Lower leg skin (tissue), 4 donors: ENCODE measurements around the gene ATP2B2. TPM values are rescaled to one million over a fixed set of nuclear protein-coding genes. Genes with fewer than 3 reads are reported as not detected.

Experiments used
- DNase-seq, 2 donors: peaks; one replicate each; pipeline ENCODE4 v3.0.0-alpha.2; 2019; ENCODE audit warnings: low spot score in 2 of 2
- H3K4me3 ChIP-seq: fragments of 200-600 bp; sonication (generic); 2 replicates; pipeline ENCODE4 v1.5.1; 2017; ENCODE audit warnings: mild to moderate bottlenecking, low read depth; ENCODE audit not compliant: poor library complexity, severe bottlenecking
- CTCF ChIP-seq, 3 donors: fragments of 450-650 bp; IDR thresholded peaks; one replicate each; pipeline ENCODE4 v1.5.1; 2016; ENCODE audit warnings: antibody characterized with exemption in 3 of 3, mild to moderate bottlenecking in 3 of 3, moderate library complexity in 2 of 3
- POLR2A ChIP-seq, 2 donors: fragments of 450-650 bp; IDR thresholded peaks; one replicate each; pipeline ENCODE4 v1.6.1; 2016 to 2017; ENCODE audit warnings: antibody characterized with exemption in 2 of 2, mild to moderate bottlenecking in 1 of 2, moderate library complexity in 1 of 2
- WGBS, 2 donors: methylation state at CpG; one replicate each; pipeline ENCODE4 v1.1.5; 2018; 5-methylcytosine and 5-hydroxymethylcytosine counted together
- intact Hi-C: fragments of 100-400 bp; cut with DNase I; formaldehyde crosslinking; loops from one replicate; pipeline ENCODE4 v1.15.0; 2023; ENCODE audit warnings: low total_unique reads
- total RNA-seq, 4 donors: library from RNA; depleted of rRNA; stranded (reverse); fragments of >200 nt; gene quantifications; one replicate each; pipeline ENCODE4 v1.1.0, GENCODE V29; 2016

The ATP2B2 gene
- total RNA-seq, 4 donors from 2014 or later, result 0.12 to 0.45 (median 0.19) TPM; not detected in 1

GRCh38 chr3:10413041-10413440 is 92.3 kb downstream of the ATP2B2 start:
- TF ChIP-seq CTCF (IDR thresholded peaks at IDR 0.05), result no peak
- TF ChIP-seq POLR2A (IDR thresholded peaks at IDR 0.05), result no peak
- DNase-seq, result no peak
- intact Hi-C loops, result no loop called here
- no peak overlapping the region for H3K4me3 ChIP-seq
- WGBS, 2 donors, result 92 to 100% methylated on average over 1 to 3 of the region's 4 CpGs

- no peak overlapping the region for H3K4me3 ChIP-seq
- no peak for DNase-seq
- 94 to 99% methylated on average over 9 of the region's 9 CpGs for WGBS, 2 donors
- TF ChIP-seq POLR2A (IDR thresholded peaks at IDR 0.05) (no peak), CTCF (IDR thresholded peaks at IDR 0.05) (no peak)
- intact Hi-C loops, result no loop called here
Observed at GRCh38 chr3:10411598-10412332, 93.6 kb downstream of the ATP2B2 start.

GRCh38 chr3:10410383-10411002 is 94.9 kb downstream of the ATP2B2 start:
- 82 to 85% methylated on average over 18 to 21 of the region's 21 CpGs for WGBS, 2 donors
- H3K4me3 ChIP-seq, result no peak overlapping the region
- no peak for DNase-seq
- intact Hi-C loops, result no loop called here
- no peak for TF ChIP-seq POLR2A (IDR thresholded peaks at IDR 0.05)
- TF ChIP-seq CTCF (IDR thresholded peaks at IDR 0.05), result no peak

- no peak for TF ChIP-seq POLR2A (IDR thresholded peaks at IDR 0.05)
- TF ChIP-seq CTCF (IDR thresholded peaks at IDR 0.05), result no peak
- no peak for DNase-seq
- no peak overlapping the region for H3K4me3 ChIP-seq
- intact Hi-C loops, result no loop called here
- 88 to 91% methylated on average over 8 of the region's 8 CpGs for WGBS, 2 donors
Observed at GRCh38 chr3:10408680-10409079, 96.7 kb downstream of the ATP2B2 start.

GRCh38 chr3:10407361-10407760 is 98.0 kb downstream of the ATP2B2 start:
- TF ChIP-seq CTCF (IDR thresholded peaks at IDR 0.05) (no peak), POLR2A (IDR thresholded peaks at IDR 0.05) (no peak)
- no peak for DNase-seq
- intact Hi-C loops, result no loop called here
- no peak overlapping the region for H3K4me3 ChIP-seq
- 81 to 83% methylated on average over 8 of the region's 8 CpGs for WGBS, 2 donors
